HEK293 (cell line): Measurements from ENCODE around the gene TSHZ2.

ENCODE experiments used
- TRIM28 ChIP-seq: IDR thresholded peaks from 2 replicates; pipeline ENCODE4 v1.6.1; 2011; ENCODE audit warnings: low read length, control low read depth, borderline replicate concordance
- ZBTB7A ChIP-seq: fragments of 450-650 bp; formaldehyde crosslinking; IDR thresholded peaks from 2 replicates; pipeline ENCODE4 v1.5.1; 2016; ENCODE audit warnings: low read depth, missing biosample characterization, missing genetic modification characterization

DNA sequence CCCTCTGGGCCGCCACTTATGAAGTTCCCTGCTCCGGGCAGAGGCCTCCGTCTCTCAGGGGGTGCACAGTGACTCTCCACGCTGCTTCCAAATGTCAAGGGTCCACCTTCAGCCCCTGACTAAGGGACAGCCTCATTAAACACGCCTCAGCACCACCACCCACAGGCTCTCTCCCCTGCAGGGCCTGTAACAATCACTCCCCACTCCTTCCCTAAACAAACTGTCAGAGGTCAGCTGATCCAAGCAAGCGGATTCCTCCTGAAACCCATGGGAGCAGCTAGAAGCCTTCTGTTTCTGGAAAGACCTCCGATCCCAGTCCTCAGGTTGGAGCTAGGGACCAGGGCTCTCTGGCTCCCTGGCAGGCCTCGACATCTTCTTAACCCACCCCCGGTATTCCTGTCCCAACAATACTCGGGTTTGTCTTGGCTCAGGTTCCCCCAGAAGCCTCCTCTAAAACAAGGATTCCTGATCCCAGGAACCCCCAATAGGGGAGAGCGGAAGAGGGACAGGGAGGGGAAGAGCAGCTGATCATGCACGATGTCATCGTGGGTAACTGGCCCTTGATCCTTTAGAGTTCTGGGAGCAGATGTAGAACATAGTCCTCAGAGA is 440.5 kb downstream of the TSHZ2 start:
- TF ChIP-seq ZBTB7A (tag by site-specific recombination), result no peak
- no peak for TF ChIP-seq TRIM28
